Measurements from ENCODE around the gene KRTAP12-2.

- TF ChIP-seq CTCF (IDR thresholded peaks at IDR 0.05) (no peak), POLR2A (IDR thresholded peaks at IDR 0.05) (no peak)
Observed at GRCh38 chr21:44636209-44637017, 30.3 kb downstream of the KRTAP12-2 start.
